Activated CD8-positive, alpha-beta memory T cell treated with anti-CD3 and anti-CD28 coated beads, Interleukin-2, amount 50 U/mL, for 1 hour (primary cell): ENCODE measurements around the gene UBASH3B.

Source experiments
- DNase-seq: peaks from one replicate; pipeline ENCODE4 v3.0.0-alpha.2; 2020; ENCODE audit errors: extremely low read depth

UBASH3B gene

DNA sequence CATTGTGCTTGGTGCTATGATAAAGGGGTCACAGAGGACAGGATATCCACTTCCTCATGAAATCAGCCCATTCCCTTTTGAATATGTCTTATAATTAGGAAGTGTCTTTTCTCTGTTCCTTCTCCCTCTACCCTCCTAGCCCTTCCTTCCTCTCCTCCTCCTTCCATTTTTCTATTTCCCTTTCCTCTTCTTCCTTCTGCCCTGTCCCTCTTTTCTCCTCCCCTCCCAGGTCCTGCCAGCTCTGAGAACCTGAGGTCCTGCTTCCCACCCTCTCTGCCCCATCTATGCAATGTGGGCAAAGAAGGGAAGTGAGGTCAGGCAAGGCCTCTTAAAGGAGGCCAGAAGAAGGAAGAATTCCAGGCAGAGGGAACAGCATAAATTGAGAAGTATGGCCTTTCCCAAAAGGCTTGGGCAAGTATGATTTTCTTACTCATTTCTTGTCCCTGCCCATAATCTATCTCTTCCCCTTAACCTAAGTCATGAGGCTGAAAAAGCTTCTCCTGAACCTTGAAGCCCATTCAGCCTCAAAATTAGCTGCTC lies 7.7 kb upstream of the UBASH3B start:
- no peak for DNase-seq

DNA sequence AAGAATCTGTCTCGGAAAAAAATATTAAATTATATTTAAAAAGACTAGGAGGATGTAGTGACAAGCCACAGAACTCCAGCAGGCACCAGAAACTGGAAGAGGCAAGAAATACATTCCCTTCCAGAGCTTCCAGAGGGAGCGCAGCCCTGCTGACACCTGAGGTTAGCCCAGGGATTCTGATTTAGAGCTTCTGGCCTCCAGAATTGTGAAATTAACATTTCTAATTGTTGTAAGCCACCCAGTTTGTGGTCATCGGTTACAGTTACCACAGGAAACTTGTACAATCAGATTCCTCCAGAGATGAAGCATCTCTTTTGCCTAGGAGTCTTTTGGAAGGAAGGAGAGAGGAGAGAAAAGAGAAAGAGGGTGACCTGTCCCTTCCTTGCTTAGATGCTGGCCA lies 6.4 kb upstream of the UBASH3B start:
- DNase-seq, result no peak

DNA sequence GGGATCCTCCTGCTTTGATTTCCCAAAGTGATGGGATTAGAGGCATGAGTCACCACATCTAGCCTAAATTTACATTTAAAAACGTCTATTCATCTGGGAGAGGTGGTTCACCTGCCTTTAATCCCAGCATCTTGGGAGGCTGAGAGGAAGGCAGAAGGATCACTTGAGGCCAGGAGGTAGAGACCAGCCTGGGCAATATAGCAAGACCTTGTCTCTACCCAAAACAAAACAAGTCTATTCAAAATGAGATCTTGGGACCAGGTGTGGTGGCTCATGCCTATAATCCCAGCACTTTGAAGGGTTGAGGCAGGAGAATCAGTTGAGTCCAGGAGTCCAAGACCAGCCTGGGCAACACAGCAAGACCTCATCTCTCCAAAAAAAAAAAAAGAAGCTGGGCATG lies 4.9 kb upstream of the UBASH3B start:
- no peak for DNase-seq

DNA sequence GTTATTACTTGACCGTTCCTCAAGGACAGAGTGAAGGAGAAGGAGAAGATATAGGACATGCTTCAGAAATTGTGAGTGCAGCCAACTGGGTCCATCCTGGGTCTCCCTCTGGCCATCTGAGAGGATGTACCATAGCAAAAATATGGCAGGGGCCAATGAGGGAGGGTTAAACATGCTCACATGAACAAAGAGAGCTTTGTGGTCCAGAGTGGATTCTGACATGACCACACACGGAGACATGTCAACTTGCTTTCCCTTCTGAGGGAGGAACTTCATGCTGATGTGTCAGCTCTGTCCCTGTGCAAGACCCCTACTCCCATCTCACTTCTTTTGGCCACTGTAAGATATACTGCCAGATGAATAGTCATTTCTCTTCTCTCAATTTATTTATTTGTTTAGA lies 3.0 kb upstream of the UBASH3B start:
- DNase-seq, result no peak

DNA sequence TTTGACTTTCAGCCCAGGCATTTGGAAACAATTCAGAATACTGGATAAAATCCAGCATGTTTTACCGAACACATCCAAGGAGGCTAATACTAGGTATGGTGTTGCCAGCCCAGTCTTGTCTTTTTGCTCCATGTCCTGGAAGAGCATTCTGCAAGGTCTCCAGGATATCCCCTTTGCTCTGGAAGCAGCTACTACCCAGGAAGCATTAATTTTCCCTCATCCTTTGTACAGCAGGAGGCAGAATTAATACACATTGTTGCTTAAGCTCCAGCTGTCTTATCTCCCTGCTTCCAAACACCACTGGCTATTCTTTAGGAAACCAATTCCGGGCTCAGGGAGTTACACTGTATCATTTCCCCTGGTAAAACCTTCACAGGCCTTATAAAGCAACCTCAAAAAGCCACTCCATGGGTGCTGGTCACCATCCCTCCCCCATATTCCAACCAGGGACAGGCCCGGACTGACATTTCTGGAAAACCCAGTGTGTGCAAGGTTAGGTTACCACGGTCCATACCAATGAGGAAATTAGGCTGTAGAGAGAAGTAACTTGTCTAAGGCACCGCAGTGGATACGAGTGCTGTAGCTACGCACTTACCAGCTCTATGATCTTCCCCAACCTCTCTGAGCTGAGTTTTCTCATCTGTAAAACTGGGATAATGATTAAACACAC lies 1.5 kb upstream of the UBASH3B start:
- DNase-seq, result no peak

DNA sequence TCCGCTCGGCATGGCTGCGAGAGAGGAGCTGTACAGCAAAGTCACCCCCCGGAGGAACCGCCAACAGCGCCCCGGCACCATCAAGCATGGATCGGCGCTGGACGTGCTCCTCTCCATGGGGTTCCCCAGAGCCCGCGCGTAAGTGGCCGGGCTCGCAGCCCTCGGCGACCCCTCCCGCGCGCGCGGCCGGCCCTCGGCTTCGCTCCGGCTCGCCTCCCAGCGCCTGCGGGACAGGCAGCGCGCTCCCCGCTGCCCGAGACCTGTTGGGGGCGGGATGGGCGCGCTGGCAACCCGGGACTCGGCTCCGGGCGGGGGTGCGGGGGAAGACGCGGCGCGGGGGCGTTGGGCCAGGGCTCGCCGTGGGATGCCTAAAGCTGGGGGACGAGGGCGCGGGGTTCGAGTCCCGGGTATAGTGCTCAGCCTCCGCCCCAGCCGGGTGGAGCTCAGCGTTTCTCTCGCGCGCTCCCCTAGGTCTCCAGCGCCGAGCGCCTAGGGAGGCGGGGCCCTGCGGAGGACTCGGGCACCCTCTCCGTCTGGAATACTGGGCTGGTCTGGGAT lies 630 bp downstream of the UBASH3B start:
- no peak for DNase-seq

DNA sequence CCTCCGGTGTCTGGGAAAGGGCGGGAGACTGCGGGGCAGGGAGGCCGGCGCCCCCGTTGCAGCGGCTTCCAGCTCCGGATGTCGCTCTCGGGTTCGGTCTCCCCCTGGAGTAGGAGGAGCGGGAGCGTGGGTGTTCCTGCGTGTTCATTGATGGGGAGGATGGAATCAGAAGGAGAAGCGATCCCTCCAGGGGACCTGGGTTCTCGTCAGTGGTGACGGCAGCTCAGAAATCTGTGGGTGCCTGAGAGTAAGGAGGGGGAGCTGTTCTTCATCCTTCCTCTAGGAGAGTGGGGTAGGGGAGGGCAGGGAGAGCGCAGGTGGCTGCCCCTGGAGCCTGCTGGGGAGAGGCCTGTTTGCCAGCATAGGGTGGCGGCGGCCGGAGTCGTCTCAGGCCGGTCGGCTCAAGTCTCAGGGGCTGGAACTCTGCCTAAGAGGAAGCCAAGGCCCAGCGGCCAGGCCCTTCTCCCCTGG lies 1.1 kb downstream of the UBASH3B start:
- no peak for DNase-seq

DNA sequence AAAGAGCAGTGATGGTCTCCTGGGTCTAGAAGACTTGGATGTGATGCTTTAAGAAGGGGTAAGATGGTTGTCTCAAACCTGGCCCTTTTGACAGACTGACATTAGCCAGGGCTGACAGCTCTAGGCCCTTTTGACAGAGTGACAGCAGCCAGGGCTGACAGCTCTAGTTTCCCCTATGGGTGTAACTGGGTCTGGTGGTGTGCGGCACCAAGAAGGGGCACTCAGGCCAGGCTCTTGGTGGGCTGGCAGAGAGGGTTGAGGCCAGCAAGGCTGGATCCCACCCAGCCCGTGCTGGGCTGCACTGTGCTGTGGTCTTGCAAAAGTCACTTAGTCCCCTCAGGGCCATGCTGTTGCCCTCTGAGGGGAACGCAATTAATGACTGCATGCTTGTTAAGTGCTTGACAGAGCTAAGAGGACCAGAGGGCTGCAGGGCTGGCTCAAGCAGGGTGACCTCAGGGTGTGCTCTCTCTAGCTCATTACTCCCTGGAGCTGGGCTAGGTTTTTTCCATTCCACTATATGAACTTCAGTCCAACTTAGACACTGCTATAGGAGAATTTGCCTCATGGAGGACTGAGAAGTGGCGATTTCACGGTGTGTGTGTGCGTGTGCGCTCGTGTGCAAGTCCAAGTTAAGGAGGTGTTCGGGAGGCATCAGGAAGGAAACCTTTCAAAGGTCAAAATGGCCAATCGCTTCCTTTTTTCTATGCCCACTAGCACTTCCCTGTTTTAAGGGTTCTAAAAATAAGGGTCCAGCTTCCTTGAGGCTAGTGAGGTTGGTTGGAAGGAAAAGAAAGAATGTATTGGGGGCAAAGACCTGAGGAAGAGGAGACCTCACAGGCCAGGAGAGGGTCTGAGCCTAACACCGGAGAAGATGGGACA lies 4.4 kb downstream of the UBASH3B start:
- no peak for DNase-seq

GRCh38 chr11:122661182-122661945 lies 5.8 kb downstream of the UBASH3B start:
- no peak for DNase-seq

- no peak for DNase-seq
Observed at GRCh38 chr11:122663056-122663740, 7.7 kb downstream of the UBASH3B start.

DNA sequence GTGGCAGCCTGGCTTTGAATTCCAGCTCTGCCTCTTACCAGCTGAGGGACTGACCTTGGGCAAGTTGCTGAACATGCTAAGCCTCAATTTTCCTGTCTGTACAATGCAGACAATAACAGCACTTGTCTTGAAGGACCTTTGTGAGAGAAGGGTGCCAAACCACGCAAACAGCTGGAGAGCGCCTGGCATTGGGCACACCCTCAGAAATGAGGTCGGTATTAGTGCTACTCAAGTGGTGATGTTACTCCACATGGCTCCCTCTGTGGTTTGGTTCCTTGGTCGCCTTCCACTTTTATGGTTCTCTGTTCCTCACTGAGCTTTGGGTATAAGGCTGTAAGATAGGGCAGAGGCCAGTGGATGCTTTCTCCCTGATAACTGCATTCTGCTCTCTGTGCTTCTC lies 8.2 kb downstream of the UBASH3B start:
- DNase-seq, result no peak

GRCh38 chr11:122664188-122664587 lies 8.7 kb downstream of the UBASH3B start:
- DNase-seq, result no peak

DNA sequence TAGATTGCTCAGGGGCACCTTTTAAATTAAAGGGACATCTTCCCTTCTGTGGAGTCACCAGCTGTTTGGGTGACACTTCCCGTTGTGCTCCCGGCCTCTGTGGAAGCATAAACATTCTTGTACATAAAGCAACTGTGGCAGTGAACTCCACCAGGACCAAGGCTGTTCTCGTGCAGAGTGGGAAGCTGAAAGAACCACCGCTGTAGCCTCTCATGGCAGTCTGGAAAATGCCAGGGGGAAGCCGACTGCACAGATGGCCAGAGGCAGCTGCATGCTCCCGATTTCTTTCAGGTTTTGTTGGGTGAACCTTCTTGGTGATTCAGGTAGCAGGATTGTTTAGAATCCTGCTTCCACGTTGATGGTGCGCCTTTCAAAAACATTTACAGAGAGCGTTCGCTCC lies 10.3 kb downstream of the UBASH3B start:
- no peak for DNase-seq

DNA sequence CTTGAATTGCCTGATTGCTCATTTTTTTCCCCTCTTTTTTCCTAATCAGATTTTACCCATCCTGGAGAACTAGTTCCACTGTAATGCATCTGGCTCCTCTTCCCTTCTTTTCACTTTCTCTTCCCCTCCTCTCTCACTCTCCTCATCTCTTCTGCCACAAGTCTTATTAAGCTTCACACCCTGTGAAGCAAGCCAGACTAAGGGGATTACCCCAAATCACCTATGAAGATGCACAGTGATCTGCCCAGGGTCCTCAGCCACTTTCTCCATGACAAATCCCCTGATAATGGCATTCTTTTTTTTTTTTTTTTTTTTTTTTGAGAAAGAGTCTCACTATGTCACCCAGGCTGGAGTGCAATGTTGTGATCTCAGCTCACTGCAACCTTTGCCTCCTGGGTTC lies 11.2 kb downstream of the UBASH3B start:
- DNase-seq, result no peak

GRCh38 chr11:122668562-122669090 lies 13.1 kb downstream of the UBASH3B start:
- no peak for DNase-seq

DNA sequence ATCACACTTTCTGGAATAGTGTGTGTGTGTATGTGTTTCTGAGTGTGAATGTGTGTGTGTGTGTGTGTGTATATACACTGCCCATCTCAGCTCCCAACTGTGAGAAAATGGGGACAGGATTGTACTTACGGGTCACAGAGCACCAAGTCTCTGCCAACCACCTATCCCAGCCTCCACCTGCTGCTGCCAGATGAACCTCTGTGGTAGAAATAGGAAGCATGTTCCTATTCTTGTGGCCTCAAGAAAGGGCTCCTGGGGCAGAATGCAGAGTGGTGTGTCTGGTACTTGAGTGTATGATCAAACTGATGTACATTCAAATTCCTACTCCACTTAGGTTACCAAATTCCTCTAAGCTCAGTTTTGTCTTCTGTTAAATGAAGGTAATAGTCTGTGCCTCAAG lies 14.6 kb downstream of the UBASH3B start:
- DNase-seq, result no peak

DNA sequence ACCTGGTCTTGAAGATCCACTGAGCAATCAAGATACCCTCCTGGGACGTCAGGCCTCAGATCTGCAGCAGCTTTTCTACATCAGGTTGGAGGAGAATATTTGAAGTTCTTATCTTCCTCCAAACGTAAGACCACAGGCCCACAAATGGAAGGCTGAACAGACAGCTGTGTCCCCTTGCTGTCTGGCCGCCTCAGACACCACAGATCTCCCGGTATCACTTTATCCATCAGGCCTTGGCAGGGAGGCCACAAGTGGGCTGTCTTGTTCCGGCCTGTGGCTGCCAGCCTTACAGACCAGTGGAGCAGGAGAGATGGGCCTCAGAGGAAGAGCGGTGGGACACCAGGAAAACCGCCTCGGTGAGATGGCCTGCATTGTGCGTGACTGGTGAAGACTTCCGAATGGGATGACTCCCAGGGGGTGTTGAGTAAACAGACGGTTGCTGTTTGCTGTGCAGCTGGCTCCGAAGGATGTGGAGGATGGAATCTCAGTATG lies 15.9 kb downstream of the UBASH3B start:
- no peak for DNase-seq

- DNase-seq, result no peak
Observed at GRCh38 chr11:122672892-122673291, 17.4 kb downstream of the UBASH3B start.

GRCh38 chr11:122673701-122674100 lies 18.2 kb downstream of the UBASH3B start:
- no peak for DNase-seq

DNA sequence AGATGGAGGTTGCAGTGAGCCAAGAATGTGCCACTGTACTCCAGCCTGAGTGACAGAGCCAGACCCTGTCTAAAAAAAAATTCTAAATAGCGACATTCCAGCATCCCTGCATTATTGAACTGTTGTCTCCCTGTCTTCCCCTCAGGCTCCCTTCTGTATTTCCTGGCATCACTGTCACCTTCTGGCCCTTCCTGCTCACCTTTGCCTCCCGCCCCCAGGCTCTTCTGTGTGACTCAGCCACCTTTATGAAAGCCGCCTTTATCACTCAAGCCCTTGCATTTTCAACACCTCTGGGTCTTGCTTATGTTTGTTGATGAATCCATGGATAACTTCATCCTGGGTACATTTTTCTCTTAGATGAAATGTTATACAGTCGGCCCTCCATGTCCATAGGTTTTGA lies 21.1 kb downstream of the UBASH3B start:
- no peak for DNase-seq

DNA sequence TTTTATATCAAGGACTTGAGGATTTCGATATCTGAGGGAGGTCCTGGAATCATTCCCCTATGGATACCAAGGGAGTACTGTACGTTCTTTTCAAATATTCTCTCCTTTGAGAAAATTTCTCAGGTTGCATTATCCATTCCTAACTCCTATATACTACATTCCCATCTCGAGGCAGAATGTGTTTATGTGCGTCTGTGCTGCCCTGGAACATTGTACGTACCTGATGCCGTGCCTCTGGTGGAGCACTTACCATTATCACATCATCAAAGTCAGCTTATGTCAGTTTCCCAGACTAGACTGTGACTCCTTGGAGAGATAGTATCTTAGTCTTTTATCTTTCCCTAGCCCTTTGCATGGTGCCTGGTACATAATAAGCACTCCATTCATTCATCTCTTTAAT lies 21.7 kb downstream of the UBASH3B start:
- DNase-seq, result no peak
